Measurements from ENCODE around the gene KIAA0319L.

- TF ChIP-seq POLR2AphosphoS5 (IDR thresholded peaks at IDR 0.05; ENCODE audit: borderline replicate concordance, low read depth, low read length), result no peak
- TF ChIP-seq EZH2 (IDR thresholded peaks at IDR 0.05), result no peak
- no peak for TF ChIP-seq FOXP2 (optimal IDR thresholded peaks at IDR 0.05; ENCODE audit: control extremely low read depth, extremely low read length, insufficient read depth)
Observed at GRCh38 chr1:35408925-35409324, 148.3 kb downstream of the KIAA0319L start.
